ENCODE measurements around the gene PPBP. TPM values are rescaled to one million over a fixed set of nuclear protein-coding genes. Genes with fewer than 3 reads are reported as not detected.

PPBP gene
- total RNA-seq, 1 experiment from 2014 or later = not detected

- POLR2A ChIA-PET = no interaction called here
- RAD21 ChIA-PET (ENCODE audit: low non-redundant PET in 1 of 2, low total read pairs in 2 of 2, uncharacterized antibody in 2 of 2, unreplicated experiment in 2 of 2) = no interaction called here
- Histone ChIP-seq H3K9me3 (ENCODE audit: control insufficient read depth in 1 of 2, insufficient read depth in 1 of 2, low read depth in 1 of 2, low read length in 2 of 2) (no peaks in the 10 kb centered on the region), H2AFZ (ENCODE audit: low read depth, low read length, poor library complexity, severe bottlenecking) (no peak overlapping the region), H3K27me3 (ENCODE audit: insufficient read depth, low read length) (no peaks in the 10 kb centered on the region), H3K4me2 (ENCODE audit: low read length) (no peak overlapping the region), H4K20me1 (ENCODE audit: insufficient read depth) (no peaks in the 10 kb centered on the region), H3K27ac (ENCODE audit: low read depth, low read length) (no peak overlapping the region), H3K4me3 (replicated peaks in 1 of 2; ENCODE audit: low read depth in 1 of 2, low read length in 2 of 2) (no peak overlapping the region), H3K9ac (ENCODE audit: low read length) (no peak overlapping the region), H3K36me3 (ENCODE audit: control insufficient read depth in 1 of 2, insufficient read depth in 2 of 2, low read length in 2 of 2) (no peaks in the 10 kb centered on the region), H3K79me2 (ENCODE audit: insufficient read depth, low read length) (no peaks in the 10 kb centered on the region), H3K4me1 (ENCODE audit: control insufficient read depth in 1 of 2, insufficient read depth in 2 of 2, low read length in 2 of 2) (no peaks in the 10 kb centered on the region), H3K9me2 (ENCODE audit: insufficient read depth) (no peaks in the 10 kb centered on the region)
- intact Hi-C loops (cut with micrococcal nuclease) = loop anchor here (10.0 kb wide), 2 partner anchors 283 to 357 kb away; no protein-coding TSS in a partner anchor
- CTCF ChIA-PET = no interaction called here
- BruUV-seq (replicated peaks) = no TSS peak
- no peak for ATAC-seq
- DNase-seq (ENCODE audit: low read depth, low spot score) = no peak
- TF ChIP-seq CEBPB (IDR thresholded peaks at IDR 0.05; ENCODE audit: low read depth) = no peak
- no peak for TF ChIP-seq SIN3A (IDR thresholded peaks at IDR 0.05; ENCODE audit: low read depth)
- no peak for TF ChIP-seq SP1 (IDR thresholded peaks at IDR 0.05; ENCODE audit: low read depth)
- TF ChIP-seq TCF7L2 (IDR thresholded peaks at IDR 0.05; ENCODE audit: borderline replicate concordance, extremely low read depth, insufficient read depth, insufficient read length) = no peak
Measured at GRCh38 chr4:74031576-74031975, 43.6 kb upstream of the PPBP start.

GRCh38 chr4:74030285-74030684, 42.3 kb upstream of the PPBP start:
- Histone ChIP-seq H3K79me2 (ENCODE audit: insufficient read depth, low read length) (no peaks in the 10 kb centered on the region), H3K27ac (ENCODE audit: low read depth, low read length) (no peak overlapping the region), H3K4me3 (replicated peaks in 1 of 2; ENCODE audit: low read depth in 1 of 2, low read length in 2 of 2) (no peak overlapping the region), H3K9me3 (ENCODE audit: control insufficient read depth in 1 of 2, insufficient read depth in 1 of 2, low read depth in 1 of 2, low read length in 2 of 2) (no peaks in the 10 kb centered on the region), H3K4me2 (ENCODE audit: low read length) (no peak overlapping the region), H3K27me3 (ENCODE audit: insufficient read depth, low read length) (no peaks in the 10 kb centered on the region), H2AFZ (ENCODE audit: low read depth, low read length, poor library complexity, severe bottlenecking) (no peak overlapping the region), H3K4me1 (ENCODE audit: control insufficient read depth in 1 of 2, insufficient read depth in 2 of 2, low read length in 2 of 2) (no peaks in the 10 kb centered on the region), H3K9ac (ENCODE audit: low read length) (no peak overlapping the region), H3K36me3 (ENCODE audit: control insufficient read depth in 1 of 2, insufficient read depth in 2 of 2, low read length in 2 of 2) (no peaks in the 10 kb centered on the region), H4K20me1 (ENCODE audit: insufficient read depth) (no peaks in the 10 kb centered on the region), H3K9me2 (ENCODE audit: insufficient read depth) (no peaks in the 10 kb centered on the region)
- no TSS peak for BruUV-seq (replicated peaks)
- ChIA-PET CTCF (no interaction called here), POLR2A (no interaction called here), RAD21 (ENCODE audit: low non-redundant PET in 1 of 2, low total read pairs in 2 of 2, uncharacterized antibody in 2 of 2, unreplicated experiment in 2 of 2) (no interaction called here)
- ATAC-seq (no peak), DNase-seq (ENCODE audit: low read depth, low spot score) (no peak)
- intact Hi-C loops (cut with micrococcal nuclease) = loop anchor here (10.0 kb wide), 2 partner anchors 285 to 355 kb away; no protein-coding TSS in a partner anchor
- no peak for TF ChIP-seq YY1 (IDR thresholded peaks at IDR 0.05; ENCODE audit: extremely low read depth, insufficient replicate concordance, low read depth, low read length)
- TF ChIP-seq ELF1 (IDR thresholded peaks at IDR 0.05; ENCODE audit: borderline replicate concordance, low read depth) = no peak
- no peak for TF ChIP-seq JUND (IDR thresholded peaks at IDR 0.05)
- TF ChIP-seq SRF (IDR thresholded peaks at IDR 0.05; ENCODE audit: low read depth) = no peak
- no peak for TF ChIP-seq ATF3 (IDR thresholded peaks at IDR 0.05)
- TF ChIP-seq FOSL1 (IDR thresholded peaks at IDR 0.05; ENCODE audit: low read depth) = no peak
- TF ChIP-seq SP1 (IDR thresholded peaks at IDR 0.05; ENCODE audit: low read depth) = no peak
- no peak for TF ChIP-seq POLR2AphosphoS5 (IDR thresholded peaks at IDR 0.05; ENCODE audit: low read depth, low read length)
- TF ChIP-seq EZH2phosphoT487 (IDR thresholded peaks at IDR 0.05; ENCODE audit: borderline replicate concordance) = no peak
- TF ChIP-seq CBX3 (IDR thresholded peaks at IDR 0.05; ENCODE audit: low read depth) = no peak
- TF ChIP-seq CEBPB (IDR thresholded peaks at IDR 0.05; ENCODE audit: low read depth) = no peak
- TF ChIP-seq REST (IDR thresholded peaks at IDR 0.05; ENCODE audit: low read depth) = no peak
- TF ChIP-seq POLR2A (IDR thresholded peaks at IDR 0.05; ENCODE audit: borderline replicate concordance, extremely low read depth, insufficient read depth, insufficient read length) = no peak
- no peak for TF ChIP-seq SIN3A (IDR thresholded peaks at IDR 0.05; ENCODE audit: low read depth)
- TF ChIP-seq EZH2 (IDR thresholded peaks at IDR 0.05) = no peak
- no peak for TF ChIP-seq ZNF274 (IDR thresholded peaks at IDR 0.05; ENCODE audit: low read depth, low read length)
- TF ChIP-seq RAD21 (IDR thresholded peaks at IDR 0.05; ENCODE audit: low read depth) = no peak
- TF ChIP-seq MAX (IDR thresholded peaks at IDR 0.05) = no peak
- no peak for TF ChIP-seq TCF7L2 (IDR thresholded peaks at IDR 0.05; ENCODE audit: borderline replicate concordance, extremely low read depth, insufficient read depth, insufficient read length)
